NCI-H446 (cell line): ENCODE measurements around the gene NFYC.

ENCODE experiments used
- DNase-seq, 2 experiments: peaks; one replicate each; lab custom pipeline; 2025; lab: John Stamatoyannopoulos, UW

Gene NFYC

GRCh38 chr1:40691538-40692428 is at the start of gene NFYC:
TSS of gene NFYC (plus strand) at chr1:40691704. CDS start at chr1:40738844, 47,140 bp downstream.
- peak; percentile 100 for DNase-seq

GRCh38 chr1:40645118-40645680 is 46.3 kb upstream of the NFYC start:
- no peak for DNase-seq

DNA sequence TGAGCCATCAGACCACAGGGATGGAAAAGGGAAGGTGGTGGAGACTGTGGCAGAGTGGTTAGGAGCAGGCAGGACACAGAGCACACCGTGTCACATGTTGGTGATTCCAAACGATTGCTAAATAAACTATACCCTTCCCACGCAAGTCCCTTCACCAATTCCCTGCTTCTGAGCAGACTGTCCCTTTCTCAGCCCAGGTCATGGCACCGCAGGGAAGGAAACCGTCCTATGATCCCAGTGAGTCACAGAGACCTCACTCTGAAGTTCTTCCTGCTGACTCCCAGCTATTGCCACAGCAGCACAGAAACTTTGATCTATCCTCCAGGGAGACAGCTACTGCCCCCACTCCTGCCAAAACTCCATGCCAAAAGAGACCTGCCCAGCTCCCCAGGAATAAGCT is 45.2 kb upstream of the NFYC start:
- no peak for DNase-seq

GRCh38 chr1:40648200-40648599 is 43.3 kb upstream of the NFYC start:
- no peak for DNase-seq

- DNase-seq: no peak
Measured at GRCh38 chr1:40648928-40649591, 42.4 kb upstream of the NFYC start.

- no peak for DNase-seq
Measured at GRCh38 chr1:40649592-40649930, 41.9 kb upstream of the NFYC start.

GRCh38 chr1:40650075-40650474 is 41.4 kb upstream of the NFYC start:
- no peak for DNase-seq

DNA sequence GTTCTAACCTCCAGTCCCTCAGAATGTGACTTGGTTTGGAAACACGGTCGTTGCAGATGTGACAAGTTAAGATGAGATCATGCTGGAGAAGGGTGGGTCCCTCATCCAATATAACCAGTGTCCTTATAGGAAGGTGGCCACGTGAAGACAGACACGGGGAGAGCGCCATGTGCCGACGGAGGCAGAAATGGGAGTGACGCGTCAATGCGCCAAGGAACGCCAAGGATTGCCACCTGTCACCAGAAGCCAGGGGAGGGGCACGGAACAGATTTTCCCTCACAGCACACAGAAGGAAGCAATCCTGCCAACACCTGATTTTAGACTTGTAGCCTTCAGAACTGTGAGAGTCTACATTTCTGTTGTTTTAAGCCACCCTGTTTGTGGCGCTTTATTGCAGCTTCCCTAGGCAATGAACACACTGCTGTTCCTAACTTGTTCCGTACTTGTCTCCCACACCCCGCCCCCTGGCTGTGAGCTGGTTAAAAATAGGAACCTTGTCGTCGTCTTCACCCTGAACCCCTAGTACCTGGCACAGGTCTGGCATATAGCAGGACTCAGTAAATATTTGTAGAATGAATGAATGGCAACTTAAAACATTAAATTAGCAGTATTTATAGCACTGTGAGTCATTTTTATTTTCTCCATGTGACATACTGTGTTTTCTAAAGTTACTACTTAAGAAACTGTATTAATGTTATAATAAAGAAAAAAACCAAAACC is 40.2 kb upstream of the NFYC start:
- no peak for DNase-seq

- no peak for DNase-seq
Measured at GRCh38 chr1:40652468-40652867, 39.0 kb upstream of the NFYC start.

GRCh38 chr1:40652979-40653378 is 38.5 kb upstream of the NFYC start:
- no peak for DNase-seq

- no peak for DNase-seq
Measured at GRCh38 chr1:40653851-40654537, 37.5 kb upstream of the NFYC start.

GRCh38 chr1:40657046-40657445 is 34.5 kb upstream of the NFYC start:
- DNase-seq: no peak

DNA sequence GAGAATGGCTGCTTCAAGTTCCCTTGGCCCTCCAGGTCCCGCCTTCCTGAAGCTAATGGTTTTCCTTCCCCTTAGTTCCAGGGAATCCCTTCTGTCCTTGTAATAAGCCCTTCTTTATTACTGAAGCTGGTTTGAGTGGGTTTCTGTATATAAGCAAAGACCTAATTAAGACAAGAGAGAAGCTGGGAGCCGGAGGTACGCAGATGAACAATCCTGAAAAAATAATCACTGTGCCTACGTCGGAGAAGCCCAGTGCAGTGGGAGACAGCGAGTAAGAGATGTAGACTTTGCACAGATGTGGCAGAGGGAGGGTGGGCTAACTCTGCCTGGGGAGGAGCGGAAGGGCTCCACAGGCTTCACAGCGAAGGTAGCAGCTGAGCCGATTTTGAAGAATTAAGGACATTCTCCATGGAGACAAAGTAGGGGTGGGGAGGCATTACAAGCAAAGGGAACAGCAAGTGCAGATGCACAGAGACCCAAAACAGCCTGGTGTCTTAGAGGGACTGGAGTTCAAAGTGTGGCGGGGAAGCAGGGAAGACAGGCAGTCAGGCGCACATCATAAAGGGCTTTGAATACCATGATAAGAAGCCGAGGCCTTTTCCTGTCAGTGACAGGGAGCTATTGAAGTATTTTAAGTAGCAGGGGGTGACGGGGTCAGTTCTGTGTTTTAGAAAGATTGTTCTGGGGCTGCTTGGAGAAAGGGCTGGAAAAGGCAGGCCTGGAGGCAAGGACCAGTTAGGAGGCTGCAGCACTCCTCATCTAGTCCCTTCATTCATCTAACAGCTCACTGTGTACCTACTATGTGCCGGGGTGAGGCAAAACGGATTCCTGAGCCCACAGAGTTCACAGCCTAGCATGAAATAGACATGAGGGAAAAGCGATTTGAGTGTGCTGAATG is 32.5 kb upstream of the NFYC start:
- DNase-seq: no peak

DNA sequence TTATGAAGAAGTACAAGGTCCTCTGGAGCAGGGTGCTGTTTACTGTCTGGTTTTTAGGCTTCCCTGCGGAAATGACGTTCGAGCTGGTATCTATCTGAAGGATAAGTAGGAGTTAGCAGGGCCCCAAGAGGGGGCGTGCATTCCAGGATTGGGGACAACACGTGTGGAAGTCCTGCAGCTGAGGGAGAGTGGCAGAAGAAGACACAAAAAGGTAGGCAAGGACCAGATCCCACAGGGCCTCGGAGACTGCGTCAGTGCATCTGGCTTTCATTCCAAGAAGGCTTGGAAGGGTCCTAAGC is 31.9 kb upstream of the NFYC start:
- no peak for DNase-seq

DNA sequence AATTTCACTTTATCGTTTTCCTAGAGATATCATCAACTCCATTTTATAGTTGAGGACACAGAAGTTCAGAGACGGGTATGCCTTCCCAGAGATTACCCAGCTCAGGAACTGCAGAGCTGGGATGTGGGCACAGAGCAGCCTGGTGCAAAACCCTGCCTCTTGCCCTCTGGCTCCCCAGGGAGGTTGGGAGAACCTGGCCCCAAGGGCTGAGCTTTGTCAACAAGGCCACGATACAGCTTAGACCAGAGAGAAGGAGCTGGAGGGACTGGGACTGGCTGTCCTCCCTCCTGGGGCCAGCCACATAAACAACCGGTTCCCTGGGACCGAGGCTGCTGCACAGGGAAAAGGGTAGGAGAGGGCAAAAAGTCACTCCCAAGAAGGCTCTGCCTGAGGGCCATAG is 29.8 kb upstream of the NFYC start:
- no peak for DNase-seq

GRCh38 chr1:40662151-40662550 is 29.4 kb upstream of the NFYC start:
- DNase-seq: no peak

DNA sequence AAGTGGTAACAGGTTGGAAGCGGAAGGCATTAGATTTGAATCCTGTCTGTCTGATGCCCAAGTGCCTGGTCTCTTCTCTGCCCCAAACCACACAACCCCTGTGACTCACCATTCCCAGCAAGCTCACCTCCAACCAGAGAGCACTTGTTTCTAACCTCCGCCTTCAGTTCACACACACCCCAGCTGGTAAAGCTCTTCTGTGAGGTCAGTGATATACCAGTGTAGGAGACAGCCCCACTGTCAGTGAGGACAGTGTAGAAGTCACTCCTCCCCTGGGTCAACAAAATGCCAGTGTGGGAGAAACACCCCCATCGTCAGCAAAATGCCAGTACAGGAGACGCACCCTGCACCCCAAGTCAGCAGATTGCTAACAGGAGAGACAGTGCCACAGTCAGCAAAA is 28.6 kb upstream of the NFYC start:
- DNase-seq: no peak

DNA sequence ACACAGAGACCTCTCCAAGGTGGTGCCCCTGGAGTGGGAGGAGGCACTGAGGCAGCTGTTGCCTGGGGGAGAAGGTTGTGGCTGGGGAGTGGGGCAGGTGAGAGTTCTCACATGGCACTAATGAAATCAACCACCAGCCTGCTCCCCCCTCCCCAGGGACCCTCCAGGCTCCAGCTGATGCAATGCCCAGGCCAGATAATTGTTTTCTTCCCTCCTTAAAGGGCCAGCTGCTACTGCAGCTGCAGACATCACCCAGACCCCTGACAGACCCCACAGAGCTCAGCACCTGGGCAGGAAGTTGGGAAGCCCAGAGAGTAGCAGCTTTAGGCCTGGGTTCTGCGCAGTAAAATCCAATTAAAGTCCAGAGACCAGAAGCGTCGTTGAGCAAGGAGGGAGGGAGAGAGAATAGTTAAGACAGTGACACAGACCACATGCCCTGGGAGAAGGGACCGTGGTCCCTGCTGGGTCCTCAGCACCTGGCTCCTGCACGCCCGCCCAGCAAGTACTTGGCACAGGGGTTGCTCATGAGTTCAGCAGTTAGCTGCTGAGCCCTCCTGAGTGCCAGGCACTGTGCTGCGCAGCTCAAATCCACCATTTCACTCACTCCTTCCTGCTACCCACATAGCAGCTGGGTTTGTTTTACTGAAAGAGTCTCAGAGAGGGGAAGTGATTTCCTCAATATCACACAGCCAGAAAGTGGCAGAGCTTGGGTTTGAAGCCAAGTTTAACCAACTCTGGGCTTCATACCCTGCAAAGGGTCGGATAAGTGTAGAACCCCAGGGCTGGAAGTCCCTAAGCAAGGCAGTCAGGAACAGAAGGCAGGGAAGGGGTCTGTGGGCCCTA is 28.0 kb upstream of the NFYC start:
- no peak for DNase-seq

DNA sequence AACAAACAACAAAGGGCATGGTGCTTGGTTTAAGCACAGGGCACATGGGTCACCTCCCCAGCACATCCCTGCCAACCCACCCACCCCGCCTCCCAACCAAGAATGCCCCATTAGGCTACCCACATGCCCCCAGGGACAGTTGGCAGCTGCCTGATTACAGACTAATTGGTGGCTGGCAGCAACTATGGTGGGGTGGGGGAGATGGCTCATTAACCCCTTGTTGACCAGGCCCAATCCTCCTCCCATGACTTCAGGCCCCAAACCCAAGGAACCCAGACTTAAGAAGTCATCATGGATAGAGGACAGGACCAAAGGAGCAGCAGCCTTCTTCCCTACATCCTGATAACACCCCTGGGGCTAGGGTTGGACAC is 27.4 kb upstream of the NFYC start:
- DNase-seq: peak in 1 of 2 experiments; percentile 40

- DNase-seq: peak in 1 of 2 experiments; percentile 9
Measured at GRCh38 chr1:40664791-40665190, 26.7 kb upstream of the NFYC start.
